ENCODE results near the gene ASAP3.

ASAP3 gene

DNA sequence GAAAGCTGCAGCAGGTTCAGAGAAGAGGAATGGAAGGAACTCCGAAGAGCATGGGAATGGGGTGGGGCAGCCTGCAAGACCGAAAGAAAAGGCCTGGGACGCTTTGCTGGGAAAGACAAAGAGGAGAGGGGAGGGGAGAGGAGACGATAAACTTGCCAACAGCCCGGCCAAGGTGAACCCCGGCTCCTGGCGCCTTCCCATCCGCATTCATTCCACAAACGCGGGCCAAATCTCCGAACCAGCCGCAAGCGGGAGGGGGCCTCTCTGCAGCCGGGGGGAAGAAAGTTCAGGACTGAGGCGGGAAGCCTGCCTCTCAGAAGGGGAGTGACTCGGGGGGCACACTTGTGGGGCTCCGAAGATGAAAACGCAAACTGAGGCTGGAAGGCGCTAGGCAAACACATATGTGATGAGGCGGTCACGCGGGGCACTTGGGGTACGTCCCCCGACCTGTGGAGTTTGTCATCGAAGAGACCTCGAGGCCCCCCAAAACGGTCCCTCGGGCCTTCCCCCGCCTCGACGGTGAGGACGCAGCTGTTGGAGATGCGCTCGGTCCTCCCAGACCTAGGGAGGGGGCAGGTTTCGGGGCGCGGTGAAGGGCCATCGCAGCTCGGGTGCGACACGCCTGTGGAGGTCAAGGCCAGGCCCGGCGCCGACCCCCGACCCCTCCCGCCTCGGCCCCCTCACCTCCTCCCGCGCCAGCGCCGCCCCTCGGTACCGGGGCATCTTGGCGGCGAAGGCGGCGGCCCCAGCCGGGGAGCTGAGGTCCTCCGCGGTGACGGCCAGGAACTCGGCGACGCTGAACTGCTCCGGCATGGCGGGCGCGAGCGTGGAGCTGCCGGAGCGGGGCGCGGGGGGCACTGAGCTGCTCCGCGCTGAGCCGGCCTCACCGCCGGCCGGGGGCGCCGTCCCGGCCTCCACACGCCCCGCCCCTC, at the start of gene ASAP3:
Gene ASAP3, minus strand, starts transcription at position 859 of the 932 bp plus-strand sequence. Its CDS starts 46 bp downstream, at position 813.
- no peak for DNase-seq (ENCODE audit: low read depth)

DNA sequence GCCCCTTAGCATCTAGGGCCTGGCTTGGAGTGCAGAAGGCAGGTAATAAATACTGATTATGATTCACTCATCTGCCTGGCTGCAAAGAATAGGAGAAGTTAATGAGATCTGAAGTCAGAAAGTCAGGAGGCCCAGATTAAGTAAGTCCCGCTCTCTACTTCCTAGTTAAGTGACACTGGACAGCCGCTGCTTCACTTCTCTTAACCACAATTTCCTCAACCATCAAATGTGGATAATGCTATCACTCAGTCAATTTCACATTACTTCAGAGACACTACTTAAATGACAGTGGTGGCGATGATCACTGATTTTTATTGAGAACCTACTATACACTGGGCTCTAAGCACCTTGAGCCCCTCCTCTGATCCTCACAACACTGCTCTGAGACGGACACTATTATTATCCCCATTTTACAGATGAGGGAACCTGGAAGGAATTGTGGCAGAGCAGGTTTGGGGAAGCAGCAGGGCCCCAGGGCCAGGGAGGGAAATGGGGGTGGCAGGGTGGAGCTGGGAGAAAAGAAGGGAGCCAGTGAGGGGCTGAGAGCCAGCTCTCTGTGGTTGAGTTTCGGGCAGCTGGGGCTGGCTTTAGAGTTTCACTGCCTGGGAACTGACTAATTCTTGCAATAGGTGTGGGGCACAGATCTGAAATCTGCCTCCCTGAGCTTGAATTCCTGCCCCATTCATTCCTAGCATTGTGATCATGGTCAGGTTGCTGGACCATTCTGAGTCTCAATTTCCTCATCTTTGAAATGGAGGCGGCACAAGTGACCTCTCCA, 49.5 kb upstream of the ASAP3 start:
- no peak for DNase-seq (ENCODE audit: low read depth)

DNA sequence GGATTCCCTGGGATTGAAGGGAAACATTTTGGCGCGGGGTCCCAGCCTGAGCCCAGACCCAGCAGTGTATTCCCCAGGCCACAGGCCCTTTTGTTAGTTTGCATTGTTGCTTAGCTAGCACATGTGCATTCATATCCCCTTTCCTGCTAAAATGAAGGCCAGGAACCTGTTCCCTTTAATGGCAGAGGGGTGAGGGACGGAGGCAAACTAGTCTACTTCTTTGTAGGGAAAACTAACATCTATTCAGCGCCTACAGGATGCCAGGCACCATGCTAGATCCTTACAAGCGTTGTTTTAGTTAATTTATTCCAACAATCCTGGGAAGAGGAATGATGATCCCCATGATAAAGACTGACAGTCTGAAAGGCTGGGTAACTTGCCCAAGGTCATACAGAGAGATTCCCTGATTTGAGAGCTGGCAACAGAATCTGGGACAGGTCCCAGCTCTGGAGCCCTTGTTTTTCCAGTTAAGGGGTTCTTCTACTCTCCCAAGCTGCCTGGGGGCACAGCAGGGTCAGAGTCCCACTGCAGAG, 47.6 kb upstream of the ASAP3 start:
- DNase-seq (ENCODE audit: low read depth), result no peak

DNA sequence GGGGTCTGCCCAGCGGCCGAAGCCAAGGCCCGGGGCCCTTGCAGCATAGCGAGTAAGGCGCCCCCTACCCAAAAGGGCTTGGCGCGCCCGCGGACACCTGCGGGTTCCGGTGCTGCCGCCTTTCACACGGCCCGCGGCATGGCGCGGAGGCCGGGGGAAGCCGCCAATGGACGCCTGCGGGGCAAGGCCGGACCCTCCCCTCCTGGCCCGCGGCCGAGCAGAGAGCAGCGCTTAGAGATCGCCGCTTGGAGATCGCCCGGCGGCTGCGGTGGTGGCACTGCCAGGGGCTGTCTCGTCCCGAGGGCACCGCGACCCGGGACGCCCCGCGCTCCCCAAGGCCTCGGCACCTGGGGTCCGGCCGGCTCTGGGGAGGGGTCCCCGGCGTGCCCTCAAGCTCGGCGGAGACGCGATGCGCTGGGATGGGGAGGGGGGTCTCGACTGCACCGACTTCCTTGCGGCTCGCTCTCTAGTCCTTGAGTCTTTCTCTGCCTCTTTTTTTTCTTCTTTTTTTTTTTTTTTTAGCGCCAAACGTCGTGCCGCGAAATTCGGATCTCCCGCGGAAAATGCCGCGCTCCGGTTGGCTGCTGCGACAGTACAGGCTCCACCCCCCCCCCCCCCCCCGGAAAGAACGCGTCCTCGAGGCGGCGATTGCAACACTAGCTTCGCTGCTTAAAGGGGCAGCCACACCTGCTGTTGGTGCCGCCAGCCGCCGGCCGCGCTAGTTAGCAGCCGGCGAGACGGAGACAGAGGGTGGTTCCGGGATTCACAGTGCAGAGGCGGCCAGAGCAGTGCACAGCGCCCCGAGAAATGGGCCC, 47.0 kb upstream of the ASAP3 start, which contains the start of gene E2F2:
Gene E2F2, minus strand, starts transcription at position 487 of the 815 bp plus-strand sequence. Its CDS starts 440 bp downstream, at position 47.
- DNase-seq (ENCODE audit: low read depth), result peak; percentile 77

DNA sequence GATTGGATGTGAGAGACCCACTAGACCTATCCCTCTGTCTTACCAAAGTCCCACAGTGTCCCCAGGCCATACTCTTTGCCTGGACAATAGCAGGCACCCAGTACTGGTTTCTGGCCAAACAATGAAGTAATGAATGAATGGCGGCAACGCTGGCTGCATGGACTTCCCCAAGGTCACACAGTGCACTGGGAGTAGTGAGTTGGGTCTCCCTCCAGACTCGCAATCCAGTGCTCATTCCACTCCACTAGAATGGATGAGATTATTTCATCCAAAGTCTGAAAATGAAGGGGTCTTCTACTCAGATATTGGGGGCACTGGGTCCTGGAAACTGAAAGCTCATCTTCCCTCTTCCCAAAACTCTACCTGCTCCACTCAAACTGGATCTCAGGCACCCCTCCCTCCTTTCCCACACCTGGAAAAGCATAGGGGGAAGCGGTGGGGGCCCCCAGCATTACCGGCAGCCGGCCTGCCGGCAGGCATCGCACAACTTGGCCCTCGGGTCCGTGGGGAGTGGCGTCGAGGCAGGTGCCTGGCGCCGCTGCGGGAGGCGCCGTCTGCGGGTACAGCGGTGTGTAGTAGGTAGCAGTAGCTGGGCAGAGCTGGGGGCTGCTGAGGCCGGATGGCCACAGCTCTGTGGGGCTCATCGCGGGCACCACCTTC, 46.2 kb upstream of the ASAP3 start:
- no peak for DNase-seq (ENCODE audit: low read depth)

DNA sequence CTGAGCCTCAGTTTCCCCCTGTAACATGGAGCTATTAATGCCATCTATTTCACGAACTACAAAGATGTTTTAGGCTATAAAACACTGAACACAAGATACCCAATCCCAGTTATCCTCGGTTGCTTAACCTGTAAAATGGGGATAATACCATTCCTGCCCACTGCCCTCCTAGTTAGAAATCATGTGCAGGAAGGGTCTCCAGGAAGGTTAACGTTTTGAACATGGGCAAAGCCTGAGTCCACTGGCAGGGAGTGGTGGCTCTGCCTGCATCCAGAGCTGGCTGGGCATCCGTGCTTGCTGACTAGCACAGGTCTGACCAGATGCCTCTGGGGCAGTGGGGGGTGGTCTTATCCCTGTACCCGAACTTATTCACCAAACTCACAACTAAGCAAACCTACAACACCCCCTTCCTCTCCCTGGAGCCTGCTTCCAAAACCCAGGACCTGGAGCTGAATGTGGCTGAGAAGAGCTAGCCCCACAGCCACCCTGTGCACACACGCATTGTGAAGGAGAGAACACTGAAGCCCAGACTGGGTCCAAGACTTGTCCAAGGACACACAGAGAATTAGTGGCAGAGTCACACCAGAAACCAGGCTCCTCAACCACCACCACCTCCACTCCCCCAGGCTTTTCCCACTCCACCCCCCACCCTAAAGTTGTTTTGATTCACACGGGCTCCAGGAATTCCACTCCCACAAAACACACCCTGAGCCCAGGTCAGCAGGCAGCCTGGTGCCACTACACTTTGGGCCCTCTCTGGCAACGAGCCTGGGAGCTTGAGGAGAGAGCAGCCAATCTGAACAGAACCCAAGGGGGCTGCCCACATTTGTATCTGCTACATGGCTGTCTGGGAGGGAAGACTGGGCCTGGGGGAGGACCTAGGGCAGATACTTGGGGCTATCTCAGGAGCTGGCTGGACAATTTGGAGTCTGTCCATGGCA, 45.4 kb upstream of the ASAP3 start:
- no peak for DNase-seq (ENCODE audit: low read depth)

DNA sequence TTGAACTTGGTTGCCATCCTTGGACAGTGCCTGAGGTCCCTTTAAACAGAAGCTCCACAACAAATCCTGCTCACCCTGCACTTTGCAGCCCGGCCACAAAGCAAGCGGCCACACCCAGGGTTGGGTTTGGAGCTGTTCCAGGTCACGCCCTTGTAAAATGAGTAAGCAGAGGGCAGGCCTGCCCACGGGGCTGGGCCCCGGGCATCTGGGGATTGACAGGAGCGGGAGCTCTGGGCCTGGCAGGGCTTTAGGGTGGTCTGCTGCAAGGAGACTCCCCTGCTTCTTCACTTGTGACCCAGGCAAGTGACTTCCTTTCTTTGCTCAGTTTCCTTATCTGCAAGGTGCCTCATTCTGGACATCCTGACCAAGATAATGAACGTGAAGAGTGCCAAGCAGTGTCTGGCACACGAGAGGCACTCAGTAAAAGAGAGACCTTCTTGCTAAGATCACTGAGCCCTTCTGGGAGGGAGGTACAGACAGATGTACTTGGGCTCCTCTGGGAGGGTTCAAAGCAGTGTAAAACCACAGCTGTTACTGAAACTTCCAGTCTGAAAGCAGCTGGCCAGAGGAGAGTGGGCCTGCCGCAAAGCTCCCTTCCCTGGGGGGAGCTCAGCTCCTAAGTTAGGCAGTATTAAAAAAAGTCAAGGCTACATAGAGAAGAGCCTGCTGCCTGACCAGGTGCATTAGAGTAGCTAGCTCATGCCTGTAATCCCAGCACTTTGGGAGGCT, 44.4 kb upstream of the ASAP3 start:
- peak; percentile 69 for DNase-seq (ENCODE audit: low read depth)

DNA sequence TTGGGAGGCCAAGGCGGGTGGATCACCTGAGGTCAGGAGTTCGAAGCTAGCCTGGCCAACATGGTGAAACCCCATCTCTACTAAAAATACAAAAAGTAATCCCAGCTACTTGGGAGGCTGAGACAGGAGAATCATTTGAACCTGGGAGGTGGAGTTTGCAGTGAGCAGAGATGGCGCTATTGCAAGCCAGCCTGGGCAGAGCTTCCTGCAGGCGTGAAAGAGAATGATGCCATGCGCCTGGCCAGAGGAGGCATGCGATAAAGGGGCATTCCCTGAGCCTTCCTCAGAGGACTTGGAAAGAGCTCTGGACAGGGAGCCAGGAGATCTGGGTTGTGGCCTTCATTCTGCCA, 43.9 kb upstream of the ASAP3 start:
- no peak for DNase-seq (ENCODE audit: low read depth)

DNA sequence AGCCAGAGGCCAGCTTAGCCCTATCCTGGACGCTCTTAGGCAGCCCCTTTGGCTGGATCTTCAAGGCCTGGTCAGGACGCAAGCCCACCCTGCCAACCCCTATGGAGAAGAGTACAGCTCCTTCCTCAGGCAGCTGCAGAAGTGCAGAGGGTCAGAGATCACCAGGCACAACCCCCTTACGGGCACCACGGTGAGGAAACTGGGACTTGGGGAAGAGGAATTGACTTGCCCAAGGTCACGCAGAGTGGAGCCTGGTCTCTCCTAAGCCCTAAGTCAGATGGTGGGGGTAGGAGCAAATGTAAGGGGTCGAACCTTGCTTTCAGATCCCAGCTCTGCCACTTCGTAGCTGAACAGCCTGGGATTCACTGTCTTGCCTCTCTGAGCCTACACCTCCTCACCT, 43.4 kb upstream of the ASAP3 start:
- no peak for DNase-seq (ENCODE audit: low read depth)

DNA sequence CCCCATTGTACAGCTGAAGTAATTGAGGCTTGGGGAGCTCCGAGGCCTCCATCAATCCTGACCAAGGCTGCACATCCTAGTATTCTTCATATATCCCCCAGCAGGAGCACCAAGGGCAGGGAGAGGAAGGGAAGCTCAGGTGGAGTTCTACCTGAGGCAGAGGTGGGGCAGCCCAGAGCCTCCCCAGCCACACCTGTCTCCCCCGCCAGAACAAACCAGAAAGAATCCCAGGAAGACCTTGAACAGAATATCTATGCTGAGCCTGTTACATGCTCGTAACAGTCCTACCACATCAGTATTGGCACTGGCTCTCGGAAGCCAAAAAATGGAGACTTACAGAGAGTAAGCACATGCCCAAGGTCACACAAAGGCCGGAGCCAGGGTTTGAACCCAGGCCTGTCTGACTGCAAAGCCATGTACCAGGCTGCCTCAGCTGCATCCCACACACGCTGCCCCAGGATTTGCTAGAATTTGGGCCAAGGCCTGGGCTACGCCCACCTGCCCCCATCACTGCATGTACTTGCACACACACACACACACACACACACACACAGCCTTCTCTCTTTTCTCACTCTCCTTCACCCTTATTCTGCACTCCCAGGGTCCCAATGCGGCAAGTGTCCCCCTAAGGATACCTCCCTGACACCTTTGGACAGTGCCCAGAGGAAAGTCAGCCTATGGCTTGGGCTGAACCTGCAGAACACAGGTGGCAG, 42.5 kb upstream of the ASAP3 start:
- no peak for DNase-seq (ENCODE audit: low read depth)

DNA sequence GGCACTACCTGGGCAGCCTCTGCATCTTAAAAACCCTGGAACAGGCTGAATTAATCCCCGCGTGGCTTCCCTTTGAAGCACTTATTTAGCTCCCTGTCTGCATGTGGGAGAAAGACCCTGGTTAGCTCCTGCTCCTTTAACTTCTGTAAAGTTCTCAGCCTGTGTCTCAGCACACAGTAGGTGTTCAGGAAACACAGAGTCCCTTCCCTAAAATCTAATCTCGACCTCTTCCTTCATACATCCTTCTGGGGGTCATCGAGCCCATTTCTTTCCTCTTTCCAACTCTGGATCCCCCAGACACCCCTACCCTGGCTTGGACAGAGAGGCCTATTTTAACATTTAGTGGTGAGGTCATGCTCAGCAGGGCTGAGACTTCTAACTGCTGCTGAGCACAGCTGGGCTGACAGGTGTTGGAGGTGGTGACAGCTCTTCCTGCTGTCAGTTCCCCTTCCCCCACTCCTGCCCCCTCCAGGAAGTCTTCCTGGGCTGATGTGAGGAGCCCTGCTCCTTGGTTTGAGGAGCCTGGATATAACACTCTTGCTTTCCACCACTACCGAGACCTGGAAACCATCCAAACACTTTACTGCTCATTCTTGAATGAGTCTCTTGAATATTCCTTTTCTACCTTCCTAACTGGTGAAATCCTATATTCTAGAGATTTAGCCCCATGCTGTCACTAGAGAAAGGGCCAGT, 41.7 kb upstream of the ASAP3 start:
- DNase-seq (ENCODE audit: low read depth), result no peak

DNA sequence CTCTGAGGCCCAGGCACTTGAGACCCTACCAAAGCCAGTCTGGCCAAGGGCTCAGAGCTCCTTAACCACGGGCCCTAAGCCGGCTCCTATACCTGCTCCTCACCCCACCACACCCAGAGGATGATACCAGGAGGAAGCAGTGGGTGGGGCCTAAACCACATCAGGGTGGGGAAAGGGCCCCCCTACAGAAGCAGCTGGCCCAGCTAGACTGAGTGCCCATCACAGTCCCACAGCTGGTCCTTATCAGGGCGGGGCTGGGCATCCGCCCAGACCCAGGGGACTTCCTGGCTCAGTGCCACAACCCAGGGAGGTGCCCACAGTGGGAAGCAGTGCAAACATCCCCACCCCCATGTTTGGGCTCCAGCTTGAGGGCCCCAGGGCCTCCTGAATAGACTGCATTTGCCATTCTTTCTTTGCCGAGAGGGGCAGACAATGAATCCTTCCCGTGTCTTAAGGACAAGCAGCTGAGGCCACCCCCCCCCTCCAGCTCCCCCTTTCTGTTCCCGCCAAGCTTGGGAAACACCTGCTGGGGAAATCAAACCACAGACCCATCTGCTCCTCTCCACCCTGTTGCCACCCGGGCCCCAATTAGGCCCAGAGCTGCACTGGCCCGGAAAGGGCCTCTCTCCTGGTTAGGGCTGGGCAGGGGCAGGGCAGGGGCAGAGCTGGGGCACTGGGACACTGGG, 40.9 kb upstream of the ASAP3 start:
- DNase-seq (ENCODE audit: low read depth), result no peak

DNA sequence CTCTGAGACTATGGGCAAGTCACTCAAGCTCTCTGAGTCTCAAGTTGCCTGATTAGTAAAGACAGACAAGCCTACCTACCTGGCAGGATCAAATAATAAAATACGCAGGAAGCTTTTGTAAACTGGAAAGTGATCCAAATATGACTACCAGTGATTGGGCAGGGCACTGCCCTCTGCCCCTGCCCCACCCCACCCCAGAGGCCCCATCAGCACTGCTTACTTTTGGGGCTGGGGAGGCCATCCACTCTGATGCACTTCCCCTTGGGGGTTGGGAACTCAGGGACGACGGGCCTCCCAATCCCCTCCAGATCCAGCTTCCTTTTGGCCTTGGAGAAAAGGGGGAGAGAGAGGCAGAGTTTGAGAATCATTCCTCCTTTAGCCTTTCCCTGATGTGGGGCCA, 40.2 kb upstream of the ASAP3 start:
- no peak for DNase-seq (ENCODE audit: low read depth)

DNA sequence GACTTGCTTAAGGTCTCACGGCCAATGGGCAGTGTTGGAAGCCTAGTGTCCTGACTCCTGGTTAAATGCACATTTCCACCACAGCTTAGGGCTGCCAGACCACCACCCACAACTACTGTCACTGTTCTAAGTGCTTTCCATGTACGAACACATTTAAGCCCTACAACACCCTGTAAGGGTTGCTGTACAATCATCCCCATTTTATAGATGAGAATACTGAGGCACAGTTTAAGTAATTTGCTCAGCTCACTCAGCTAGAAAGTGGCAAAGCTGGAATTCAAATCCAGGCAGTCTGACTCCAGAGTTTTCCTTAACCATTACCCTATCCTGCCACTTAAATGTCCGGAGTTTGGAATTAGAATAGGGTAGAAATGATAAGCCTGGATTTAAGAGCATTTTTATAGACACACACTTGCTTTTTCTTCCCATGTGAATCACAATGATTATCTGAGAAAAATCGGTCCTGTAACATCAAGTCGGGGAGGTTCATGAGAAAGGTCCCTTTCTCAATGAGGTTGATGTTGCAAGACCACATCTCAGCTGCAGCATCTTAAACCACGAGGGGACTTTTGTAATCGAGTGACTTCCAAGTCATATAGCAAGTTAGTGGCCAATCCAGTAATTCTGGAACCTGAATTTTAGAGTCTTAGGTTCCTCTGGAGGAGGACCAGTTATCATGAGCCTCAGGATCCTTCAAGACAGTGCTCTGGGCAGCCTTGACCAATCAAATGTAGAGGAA, 38.4 kb upstream of the ASAP3 start:
- DNase-seq (ENCODE audit: low read depth), result no peak

DNA sequence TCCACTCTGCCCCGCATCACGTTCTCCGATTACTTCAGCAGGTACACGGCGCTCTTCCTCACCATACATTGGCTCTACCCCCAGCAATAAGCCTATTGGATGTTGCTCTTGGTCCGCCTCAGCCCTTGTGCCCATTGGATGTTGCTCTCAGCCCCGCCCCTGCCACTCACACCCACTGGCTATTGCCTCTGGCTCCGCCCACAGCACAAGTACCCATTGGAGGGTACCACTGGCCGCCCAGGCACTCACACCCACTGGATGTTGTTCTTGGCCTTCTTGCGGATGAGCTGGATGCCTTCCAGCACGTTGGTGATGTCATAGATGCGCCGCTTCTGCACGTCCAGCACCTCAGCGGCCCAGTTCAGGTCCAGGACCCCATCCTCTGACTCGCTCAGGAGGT, 37.6 kb upstream of the ASAP3 start:
- no peak for DNase-seq (ENCODE audit: low read depth)

DNA sequence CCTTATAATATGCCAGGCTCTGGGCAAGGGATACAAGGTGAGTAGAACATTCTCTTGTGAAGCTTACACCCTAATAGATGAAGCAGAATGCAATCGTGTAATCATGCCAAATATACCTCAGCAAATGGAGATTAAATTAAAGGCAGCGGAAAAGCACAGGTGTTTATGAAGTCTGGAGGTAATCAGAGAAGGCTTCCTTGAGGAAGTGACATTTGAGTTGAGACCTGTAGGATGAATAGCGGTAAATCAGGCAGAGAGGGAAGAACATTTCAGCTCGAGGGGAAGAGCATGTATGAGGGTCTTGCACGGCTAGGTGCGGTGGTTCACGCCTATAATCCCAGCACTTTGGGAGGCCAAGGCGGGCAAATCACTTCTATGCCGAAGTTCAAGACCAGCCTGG, 33.6 kb upstream of the ASAP3 start:
- no peak for DNase-seq (ENCODE audit: low read depth)

DNA sequence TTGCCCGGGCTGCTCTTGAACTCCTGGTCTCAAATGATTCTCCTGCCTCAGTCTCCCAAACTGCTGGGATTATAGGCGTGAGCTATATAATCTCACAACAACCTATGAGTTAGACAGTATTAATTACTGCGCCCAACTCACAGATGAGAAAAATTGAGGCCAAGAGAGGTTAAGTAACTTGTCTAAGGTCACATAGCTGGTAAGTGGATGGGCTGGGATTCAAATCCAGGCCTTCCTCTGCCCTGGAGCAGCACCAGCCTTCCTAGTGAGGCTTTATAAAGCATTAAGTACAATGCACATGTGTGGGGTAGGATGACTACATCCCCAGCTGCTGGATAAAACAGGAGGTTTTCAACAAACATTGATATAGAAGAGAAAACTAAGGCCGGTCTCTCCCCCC, 31.9 kb upstream of the ASAP3 start:
- DNase-seq (ENCODE audit: low read depth), result no peak

Measured in activated T-cell treated with anti-CD3 and anti-CD28 coated beads for 1 hour (primary cell).